GM23248 (cell line): ENCODE measurements around the gene FBXW9. TPM values are rescaled to one million over a fixed set of nuclear protein-coding genes. Genes with fewer than 3 reads are reported as not detected.

Experiments
- DNase-seq: peaks from one replicate; pipeline ENCODE4 v3.0.0-alpha.2; 2015
- H2AFZ ChIP-seq: fragments of 200-600 bp; sonication (generic); 2 replicates; pipeline ENCODE4 v1.6.1; 2016; ENCODE audit warnings: antibody characterized with exemption
- H3F3A ChIP-seq: fragments of 200-600 bp; sonication (generic); 2 replicates; pipeline ENCODE4 v1.6.1; 2016; ENCODE audit warnings: mild to moderate bottlenecking, antibody characterized with exemption, mixed run types; ENCODE audit not compliant: insufficient read depth
- H3K27ac ChIP-seq: fragments of 200-600 bp; sonication (generic); 2 replicates; pipeline ENCODE4 v1.5.1; 2016; ENCODE audit warnings: mild to moderate bottlenecking
- H3K27me3 ChIP-seq: fragments of 200-600 bp; sonication (generic); replicated peaks from 2 replicates; pipeline ENCODE4 v1.6.1; 2016; ENCODE audit warnings: mild to moderate bottlenecking; ENCODE audit not compliant: insufficient read depth
- H3K36me3 ChIP-seq: fragments of 200-600 bp; sonication (generic); 2 replicates; pipeline ENCODE4 v1.6.1; 2016; ENCODE audit warnings: low read depth, mild to moderate bottlenecking
- H3K4me1 ChIP-seq: fragments of 200-600 bp; sonication (generic); 2 replicates; pipeline ENCODE4 v1.6.1; 2016; ENCODE audit warnings: mild to moderate bottlenecking; ENCODE audit not compliant: insufficient read depth
- H3K4me2 ChIP-seq: fragments of 200-600 bp; sonication (generic); one replicate; pipeline ENCODE4 v1.6.1; 2016; ENCODE audit warnings: mild to moderate bottlenecking; ENCODE audit not compliant: unreplicated experiment
- H3K4me3 ChIP-seq: fragments of 200-600 bp; sonication (generic); 2 replicates; pipeline ENCODE4 v1.5.1; 2016; ENCODE audit warnings: mild to moderate bottlenecking
- H3K79me2 ChIP-seq: fragments of 200-600 bp; sonication (generic); 2 replicates; pipeline ENCODE4 v1.6.1; 2016; ENCODE audit warnings: mild to moderate bottlenecking; ENCODE audit not compliant: insufficient read depth
- H3K9ac ChIP-seq: fragments of 200-600 bp; sonication (generic); 2 replicates; pipeline ENCODE4 v1.6.1; 2016; ENCODE audit warnings: mild to moderate bottlenecking
- H3K9me2 ChIP-seq: fragments of 200-600 bp; sonication (generic); 2 replicates; pipeline ENCODE4 v1.6.1; 2016; ENCODE audit warnings: mixed run types, mild to moderate bottlenecking, moderate library complexity; ENCODE audit not compliant: insufficient read depth
- H3K9me3 ChIP-seq: fragments of 200-600 bp; sonication (generic); one replicate; pipeline ENCODE4 v1.6.1; 2017; ENCODE audit warnings: low read depth
- H4K20me1 ChIP-seq: fragments of 200-600 bp; sonication (generic); 2 replicates; pipeline ENCODE4 v1.6.0; 2016; ENCODE audit not compliant: insufficient read depth
- EZH2 ChIP-seq: fragments of 200-600 bp; sonication (generic); IDR thresholded peaks from 2 replicates; pipeline ENCODE4 v1.6.1; 2018; ENCODE audit warnings: antibody characterized with exemption, mild to moderate bottlenecking; ENCODE audit not compliant: insufficient read depth, poor library complexity, severe bottlenecking
- EZH2phosphoT487 ChIP-seq: fragments of 200-600 bp; sonication (generic); IDR thresholded peaks from 2 replicates; pipeline ENCODE4 v1.6.1; 2018; ENCODE audit warnings: antibody characterized with exemption, moderate library complexity, mild to moderate bottlenecking, low read depth; ENCODE audit not compliant: insufficient read depth
- WGBS, 2 experiments: methylation state at CpG; one replicate each; pipeline ENCODE4 v1.1.6; 2015 to 2017; ENCODE audit warnings: low lambda C conversion rate in 2 of 2, low coverage in 1 of 2; ENCODE audit errors: missing lambda C conversion rate in 2 of 2; 5-methylcytosine and 5-hydroxymethylcytosine counted together
- in situ Hi-C: fragments of 300-500 bp; cut with MboI; formaldehyde crosslinking; loops from 2 replicates; pipeline ENCODE4 v1.15.0; 2020
- polyA plus RNA-seq: library from polyadenylated mRNA; unstranded; fragments of >200 nt; fragmentation: Nextera tagmentation; extraction: Ambion mirVana; gene quantifications from 2 replicates; pipeline ENCODE4 v1.2.1, GENCODE V29; 2016
- total RNA-seq: library from RNA; depleted of rRNA; stranded (reverse); fragments of >200 nt; shearing (Covaris generic); gene quantifications from 2 replicates; pipeline ENCODE4 v1.2.3, GENCODE V29; 2014

FBXW9 gene
- total and polyA plus RNA-seq, 2 experiments from 2014 or later = 14.2 to 22.3 TPM

DNA sequence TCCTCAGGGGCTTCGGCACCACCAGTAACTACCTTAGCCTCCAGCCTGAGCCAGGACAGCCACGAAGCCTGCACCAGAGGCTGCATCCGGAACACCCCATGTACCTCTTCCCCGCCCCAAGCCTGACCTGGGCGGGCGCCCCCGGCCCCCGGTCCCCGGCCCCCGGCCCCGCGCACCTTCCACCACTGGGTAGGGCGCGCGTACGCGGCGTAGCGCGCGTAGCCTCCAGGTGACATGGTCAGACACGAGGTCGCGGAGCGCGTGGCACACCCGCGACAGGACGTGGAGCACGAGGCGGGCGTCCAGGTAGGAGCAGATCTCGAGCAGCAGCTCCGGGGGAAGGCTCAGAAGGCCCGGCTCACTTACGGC lies 450 bp downstream of the FBXW9 start:
- in situ Hi-C loops = no loop called here
- Histone ChIP-seq H3K4me1 (peaks cover 7% of the 10 kb centered on the region; the same call in 1 of the 2 replicates), H3K27ac (peak overlapping the region; percentile 58; the same call in 1 of the 2 replicates), H3K27me3 (no peaks in the 10 kb centered on the region), H3K9me2 (no peaks in the 10 kb centered on the region), H3K9ac (peak overlapping the region; percentile 85), H3K36me3 (no peaks in the 10 kb centered on the region; the same call in 1 of the 2 replicates), H3K4me2 (peak overlapping the region; percentile 75), H3F3A (peaks cover 24% of the 10 kb centered on the region; the same call in 1 of the 2 replicates), H2AFZ (peak overlapping the region; percentile 83), H3K9me3 (no peaks in the 10 kb centered on the region), H4K20me1 (no peaks in the 10 kb centered on the region), H3K4me3 (peak overlapping the region; percentile 75), H3K79me2 (peaks cover 7% of the 10 kb centered on the region)
- 8 to 10% methylated on average over 18 to 36 of the region's 36 CpGs for WGBS, 2 experiments
- no peak for TF ChIP-seq EZH2phosphoT487
- no peak for TF ChIP-seq EZH2
- no peak for DNase-seq

GRCh38 chr19:12695514-12695913 lies 917 bp downstream of the FBXW9 start:
- peaks cover 7% of the 10 kb centered on the region; the same call in 1 of the 2 replicates for H3K4me1 ChIP-seq
- peaks cover 7% of the 10 kb centered on the region for H3K79me2 ChIP-seq
- in situ Hi-C loops = no loop called here
- no peaks in the 10 kb centered on the region for H3K9me3 ChIP-seq
- DNase-seq = no peak
- no peak overlapping the region for H3K27ac ChIP-seq
- no peaks in the 10 kb centered on the region for H3K36me3 ChIP-seq
- H3K4me2 ChIP-seq = peak overlapping the region; percentile 75
- peaks cover 24% of the 10 kb centered on the region; the same call in 1 of the 2 replicates for H3F3A ChIP-seq
- no peaks in the 10 kb centered on the region for H4K20me1 ChIP-seq
- WGBS, 2 experiments = 95 to 100% methylated on average over 1 of the region's 1 CpG
- H3K9ac ChIP-seq = peak overlapping the region; percentile 85
- H2AFZ ChIP-seq = peak overlapping the region; percentile 83; the same call in 1 of the 2 replicates
- H3K9me2 ChIP-seq = no peaks in the 10 kb centered on the region
- no peaks in the 10 kb centered on the region for H3K27me3 ChIP-seq
- peak overlapping the region; percentile 75 for H3K4me3 ChIP-seq
- TF ChIP-seq EZH2phosphoT487 (no peak), EZH2 (no peak)

- Histone ChIP-seq H4K20me1 (no peaks in the 10 kb centered on the region), H2AFZ (no peak overlapping the region), H3K4me1 (peaks cover 7% of the 10 kb centered on the region; the same call in 1 of the 2 replicates), H3K79me2 (peaks cover 7% of the 10 kb centered on the region), H3K27ac (no peak overlapping the region), H3K4me3 (peak overlapping the region; percentile 75; the same call in 1 of the 2 replicates), H3F3A (peaks cover 23% of the 10 kb centered on the region; the same call in 1 of the 2 replicates), H3K27me3 (no peaks in the 10 kb centered on the region), H3K36me3 (no peaks in the 10 kb centered on the region), H3K9ac (peak overlapping the region; percentile 85; the same call in 1 of the 2 replicates), H3K9me3 (no peaks in the 10 kb centered on the region), H3K9me2 (no peaks in the 10 kb centered on the region), H3K4me2 (no peak overlapping the region)
- DNase-seq = no peak
- in situ Hi-C loops = no loop called here
- WGBS, 2 experiments = 44 to 58% methylated on average over 2 of the region's 2 CpGs
- TF ChIP-seq EZH2 = no peak
- no peak for TF ChIP-seq EZH2phosphoT487
Measured at GRCh38 chr19:12695096-12695495, 1.3 kb downstream of the FBXW9 start.

DNA sequence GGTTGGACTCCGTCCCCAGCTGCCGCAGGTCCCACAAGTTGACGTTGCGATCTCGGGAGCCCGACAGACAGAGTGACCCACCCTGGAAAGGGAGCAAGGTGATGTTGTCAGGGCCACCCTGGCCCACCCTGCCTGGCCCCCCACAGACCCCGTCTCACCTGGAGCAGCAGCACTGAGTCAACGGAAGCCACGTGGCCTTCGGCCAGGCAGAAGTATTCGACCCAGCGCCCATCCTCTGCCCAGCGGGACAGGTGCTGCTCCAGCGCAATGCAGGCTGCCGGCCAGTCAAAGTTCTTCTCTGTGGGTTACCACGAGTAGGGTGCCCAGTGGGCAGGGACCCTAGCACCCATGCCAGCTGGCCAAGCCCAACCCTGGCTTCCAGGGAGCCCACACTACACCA lies 1.8 kb downstream of the FBXW9 start:
- Histone ChIP-seq H3K9me3 (no peaks in the 10 kb centered on the region), H3F3A (peaks cover 18% of the 10 kb centered on the region; the same call in 1 of the 2 replicates), H3K27me3 (no peaks in the 10 kb centered on the region), H3K4me1 (peaks cover 7% of the 10 kb centered on the region; the same call in 1 of the 2 replicates), H3K4me2 (no peak overlapping the region), H4K20me1 (no peaks in the 10 kb centered on the region), H3K9me2 (no peaks in the 10 kb centered on the region), H3K27ac (no peak overlapping the region), H3K9ac (no peak overlapping the region), H3K79me2 (peaks cover 7% of the 10 kb centered on the region), H2AFZ (no peak overlapping the region), H3K4me3 (no peak overlapping the region), H3K36me3 (no peaks in the 10 kb centered on the region)
- 95 to 99% methylated on average over 16 of the region's 16 CpGs for WGBS, 2 experiments
- no peak for DNase-seq
- TF ChIP-seq EZH2phosphoT487 (no peak), EZH2 (no peak)
- in situ Hi-C loops = no loop called here
